ENCODE measurements around the gene CEP95.

CEP95 gene

DNA sequence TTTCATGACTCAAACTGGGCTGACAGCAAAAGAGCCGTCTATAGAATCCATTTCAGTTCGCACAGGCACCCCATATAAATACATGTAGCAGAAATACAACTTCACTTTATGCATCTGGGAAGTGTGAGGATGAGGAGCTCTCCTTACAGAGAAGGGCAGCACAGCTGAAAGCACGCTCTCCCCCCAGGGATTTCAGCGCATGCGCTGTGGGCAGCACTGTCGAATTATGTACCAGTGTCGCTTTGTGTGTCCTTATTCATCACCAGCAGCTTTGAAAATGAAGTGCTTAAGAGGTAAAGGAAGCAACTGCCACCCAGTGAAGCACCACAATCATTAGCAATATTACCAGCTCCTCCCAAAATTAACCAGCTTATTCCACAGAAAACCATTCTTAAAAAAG is 39.9 kb downstream of the CEP95 start:
- TF ChIP-seq REST (IDR thresholded peaks at IDR 0.05; ENCODE audit: insufficient read depth in 1 of 2, low read depth in 2 of 2, low read length in 2 of 2) (no peak), FOXP2 (optimal IDR thresholded peaks at IDR 0.05; ENCODE audit: borderline replicate concordance, extremely low read depth, extremely low read length, insufficient read depth) (no peak), TAF1 (IDR thresholded peaks at IDR 0.05; ENCODE audit: borderline replicate concordance, insufficient read depth, low read length) (no peak), POLR2AphosphoS5 (IDR thresholded peaks at IDR 0.05; ENCODE audit: low read depth, low read length) (no peak), SIN3A (IDR thresholded peaks at IDR 0.05; ENCODE audit: borderline replicate concordance, insufficient read depth, low read length) (no peak)

- TF ChIP-seq SIN3A (IDR thresholded peaks at IDR 0.05; ENCODE audit: borderline replicate concordance, insufficient read depth, low read length) (no peak), TAF1 (IDR thresholded peaks at IDR 0.05; ENCODE audit: borderline replicate concordance, insufficient read depth, low read length) (no peak), REST (IDR thresholded peaks at IDR 0.05; ENCODE audit: insufficient read depth in 1 of 2, low read depth in 2 of 2, low read length in 2 of 2) (no peak), FOXP2 (optimal IDR thresholded peaks at IDR 0.05; ENCODE audit: borderline replicate concordance, extremely low read depth, extremely low read length, insufficient read depth) (no peak), POLR2AphosphoS5 (IDR thresholded peaks at IDR 0.05; ENCODE audit: low read depth, low read length) (no peak)
Observed at GRCh38 chr17:64547319-64547718, 40.5 kb downstream of the CEP95 start.

DNA sequence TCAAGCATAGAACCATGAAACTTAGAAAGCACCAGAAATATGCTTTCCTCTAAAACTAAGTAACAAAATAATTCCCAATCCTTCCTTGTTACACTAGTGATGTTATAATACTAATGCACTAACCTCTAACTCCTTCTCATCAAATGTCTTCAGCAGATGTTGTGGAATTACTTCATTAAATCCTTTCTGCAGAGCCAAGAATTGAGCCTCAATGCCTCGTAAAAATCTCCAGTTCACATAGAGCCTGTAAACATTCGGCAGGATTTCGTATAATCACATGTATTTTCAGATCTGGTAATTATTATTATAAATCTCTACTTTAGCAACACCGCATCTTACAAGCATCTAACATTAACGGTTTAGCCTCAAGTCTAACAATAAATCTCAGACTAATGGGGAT is 44.7 kb downstream of the CEP95 start:
- no peak for TF ChIP-seq REST (IDR thresholded peaks at IDR 0.05; ENCODE audit: insufficient read depth in 1 of 2, low read depth in 2 of 2, low read length in 2 of 2)
- no peak for TF ChIP-seq SIN3A (IDR thresholded peaks at IDR 0.05; ENCODE audit: borderline replicate concordance, insufficient read depth, low read length)
- TF ChIP-seq TAF1 (IDR thresholded peaks at IDR 0.05; ENCODE audit: borderline replicate concordance, insufficient read depth, low read length) = no peak
- no peak for TF ChIP-seq FOXP2 (optimal IDR thresholded peaks at IDR 0.05; ENCODE audit: borderline replicate concordance, extremely low read depth, extremely low read length, insufficient read depth)
- TF ChIP-seq POLR2AphosphoS5 (IDR thresholded peaks at IDR 0.05; ENCODE audit: low read depth, low read length) = no peak

DNA sequence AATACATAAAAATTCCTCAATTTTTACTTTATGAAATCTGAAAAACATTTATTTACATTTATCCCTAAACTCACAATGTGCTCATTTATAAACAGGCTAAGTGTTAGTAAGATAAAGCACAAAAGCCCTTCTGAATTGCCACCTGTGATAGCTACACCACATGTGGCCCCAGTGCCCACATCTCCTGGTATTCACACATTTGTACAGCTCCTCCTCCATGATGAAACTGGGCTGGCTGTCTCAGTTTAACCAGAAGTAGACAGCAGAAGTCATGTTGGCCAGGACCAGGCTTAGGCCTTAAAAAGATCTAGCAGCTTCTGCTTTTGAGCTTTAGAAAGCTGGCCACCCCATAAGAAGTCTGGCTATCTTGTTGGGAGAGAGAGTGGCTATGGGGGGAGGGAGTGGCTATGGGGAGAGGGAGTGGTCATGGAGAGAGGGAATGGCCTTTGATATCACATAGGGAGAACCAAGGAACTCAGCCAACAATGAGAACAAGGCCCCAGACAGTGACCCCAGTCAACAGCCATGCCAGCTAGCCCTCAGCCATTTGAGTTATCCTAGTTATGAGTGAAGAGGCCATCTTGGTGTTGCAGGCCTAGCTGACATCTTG is 47.4 kb downstream of the CEP95 start:
- no peak for TF ChIP-seq REST (IDR thresholded peaks at IDR 0.05; ENCODE audit: insufficient read depth in 1 of 2, low read depth in 2 of 2, low read length in 2 of 2)
- TF ChIP-seq FOXP2 (optimal IDR thresholded peaks at IDR 0.05; ENCODE audit: borderline replicate concordance, extremely low read depth, extremely low read length, insufficient read depth) = no peak
- no peak for TF ChIP-seq TAF1 (IDR thresholded peaks at IDR 0.05; ENCODE audit: borderline replicate concordance, insufficient read depth, low read length)
- no peak for TF ChIP-seq SIN3A (IDR thresholded peaks at IDR 0.05; ENCODE audit: borderline replicate concordance, insufficient read depth, low read length)
- no peak for TF ChIP-seq POLR2AphosphoS5 (IDR thresholded peaks at IDR 0.05; ENCODE audit: low read depth, low read length)

Measured in PFSK-1 (cell line).